CD8-positive, alpha-beta memory T cell (primary cell): Measurements from ENCODE around the gene NES. TPM values are rescaled to one million over a fixed set of nuclear protein-coding genes. Genes with fewer than 3 reads are reported as not detected.

Experiments
- CTCF ChIA-PET: fragments of 350-600 bp; sonication (Branson Sonifier 250); formaldehyde crosslinking; loops from one replicate; lab custom pipeline; 2021; ENCODE audit warnings: antibody characterized with exemption; lab: Charles Lee
- POLR2A ChIA-PET: fragments of 350-600 bp; sonication (Branson Sonifier 250); formaldehyde crosslinking; loops from one replicate; lab custom pipeline; 2021; ENCODE audit warnings: antibody characterized with exemption; lab: Charles Lee
- DNase-seq, 5 donors: peaks; one replicate each; pipeline versions ENCODE4 v3.0.0 to v3.0.0-alpha.2; 2020 to 2022; ENCODE audit warnings: mixed read lengths in 1 of 5
- H3K27ac ChIP-seq: one replicate; pipeline ENCODE4 v1.7.0; 2013; ENCODE audit warnings: low read depth, mild to moderate bottlenecking, low read length, moderate library complexity
- H3K27me3 ChIP-seq: 2 replicates; pipeline ENCODE4 v1.7.0; 2013; ENCODE audit warnings: low read length, mild to moderate bottlenecking; ENCODE audit not compliant: insufficient read depth, poor library complexity, severe bottlenecking
- H3K36me3 ChIP-seq: 2 replicates; pipeline ENCODE4 v1.7.0; 2013; ENCODE audit warnings: mild to moderate bottlenecking, low read length, moderate library complexity; ENCODE audit not compliant: insufficient read depth
- H3K4me1 ChIP-seq: 2 replicates; pipeline ENCODE4 v1.7.0; 2013; ENCODE audit warnings: mild to moderate bottlenecking, low read length, moderate library complexity; ENCODE audit not compliant: insufficient read depth
- H3K4me3 ChIP-seq: 2 replicates; pipeline ENCODE4 v1.7.0; 2013; ENCODE audit warnings: mild to moderate bottlenecking, low read length
- H3K9me3 ChIP-seq: 2 replicates; pipeline ENCODE4 v1.7.0; 2013; ENCODE audit warnings: mild to moderate bottlenecking, low read length
- H3K27ac Mint-ChIP-seq, 8 donors: one replicate each; pipeline ENCODE4 v1.8.0; 2020 to 2021; ENCODE audit warnings: mixed read lengths in 8 of 8, mild to moderate bottlenecking in 6 of 8, inconsistent platforms in 3 of 8, moderate library complexity in 3 of 8
- H3K27me3 Mint-ChIP-seq, 2 donors: one replicate each; pipeline ENCODE4 v1.8.0; 2020 to 2021; ENCODE audit warnings: mixed read lengths in 2 of 2, mild to moderate bottlenecking in 1 of 2, moderate library complexity in 1 of 2
- H3K36me3 Mint-ChIP-seq, 3 donors: one replicate each; pipeline ENCODE4 v1.8.0; 2020 to 2021; ENCODE audit warnings: mixed read lengths in 3 of 3, inconsistent platforms in 1 of 3, mild to moderate bottlenecking in 1 of 3
- H3K4me1 Mint-ChIP-seq, 3 donors: one replicate each; pipeline ENCODE4 v1.8.0; 2020 to 2021; ENCODE audit warnings: mixed read lengths in 3 of 3, inconsistent platforms in 1 of 3, mild to moderate bottlenecking in 1 of 3
- H3K4me3 Mint-ChIP-seq, 7 donors: one replicate each; pipeline ENCODE4 v1.8.0; 2020 to 2021; ENCODE audit warnings: mixed read lengths in 7 of 7, mild to moderate bottlenecking in 6 of 7, moderate library complexity in 4 of 7, inconsistent platforms in 2 of 7
- H3K9me3 Mint-ChIP-seq, 5 donors: one replicate each; pipeline ENCODE4 v1.8.0; 2020 to 2022; ENCODE audit warnings: mixed read lengths in 5 of 5, mild to moderate bottlenecking in 3 of 5, moderate library complexity in 2 of 5, inconsistent platforms in 1 of 5
- polyA plus RNA-seq: library from polyadenylated mRNA; unstranded; fragments of 300-500 nt; fragmentation: Illumina TruSeq; gene quantifications from one replicate; pipeline ENCODE4 v1.2.3, GENCODE V29; 2021
- total RNA-seq, 2 experiments: library from RNA; stranded (reverse); gene quantifications; one replicate each; pipeline ENCODE4 v1.2.3, GENCODE V29; 2021

The NES gene
- total and polyA plus RNA-seq, 3 experiments from 2014 or later = not detected

- Histone ChIP-seq H3K36me3 (no peaks in the 10 kb centered on the region), H3K27ac (no peak overlapping the region), H3K9me3 (no peaks in the 10 kb centered on the region), H3K27me3 (peaks cover 26% of the 10 kb centered on the region), H3K4me3 (no peak overlapping the region), H3K4me1 (peaks cover 58% of the 10 kb centered on the region)
- ChIA-PET POLR2A (interaction anchor here (0.9 kb wide), 1 partner anchor 67 kb away, joined by 3 read pairs; the partner anchor contains the start of gene NAXE), CTCF (interaction anchor here (0.9 to 7.6 kb wide), 10 partner anchors 9 to 272 kb away, joined by 3 to 93 read pairs (median 4); partner anchors contain the start of genes BCAN and CRABP2)
- DNase-seq = no peak
- Mint-ChIP-seq H3K27ac (no peak overlapping the region), H3K4me3 (peak overlapping the region in 3 of 7 donors; percentile 17 to 87 (median 58)), H3K27me3 (peaks cover 26 to 40% of the 10 kb centered on the region in 2 donors), H3K4me1 (peaks cover 35 to 60% (median 44%) of the 10 kb centered on the region in 3 donors), H3K36me3 (peaks cover 0 to 4% (median 0%) of the 10 kb centered on the region in 3 donors), H3K9me3 (no peaks in the 10 kb centered on the region)
Measured at GRCh38 chr1:156658496-156658895, 18.7 kb downstream of the NES start.

- peak overlapping the region; percentile 28 to 92 (median 80) for H3K4me3 Mint-ChIP-seq
- Histone ChIP-seq H3K27ac (peak overlapping the region; percentile 14), H3K4me3 (peak overlapping the region; percentile 61), H3K27me3 (peaks cover 26% of the 10 kb centered on the region), H3K4me1 (peaks cover 58% of the 10 kb centered on the region), H3K9me3 (no peaks in the 10 kb centered on the region), H3K36me3 (no peaks in the 10 kb centered on the region)
- H3K4me1 Mint-ChIP-seq = peaks cover 35 to 60% (median 44%) of the 10 kb centered on the region in 3 donors
- ChIA-PET POLR2A (interaction anchor here (0.9 kb wide), 1 partner anchor 67 kb away, joined by 3 read pairs; the partner anchor contains the start of gene NAXE), CTCF (interaction anchor here (0.9 to 7.6 kb wide), 11 partner anchors 9 to 272 kb away, joined by 3 to 93 read pairs (median 4); partner anchors contain the start of genes BCAN, CRABP2 and NES)
- DNase-seq = peak in 1 of 5 donors; percentile 41
- H3K27me3 Mint-ChIP-seq = peaks cover 32 to 47% of the 10 kb centered on the region in 2 donors
- H3K9me3 Mint-ChIP-seq = no peaks in the 10 kb centered on the region
- peaks cover 0 to 8% (median 2%) of the 10 kb centered on the region in 3 donors for H3K36me3 Mint-ChIP-seq
- H3K27ac Mint-ChIP-seq = peak overlapping the region in 6 of 8 donors; percentile 28 to 95 (median 71)
Measured at GRCh38 chr1:156657741-156658319, 19.4 kb downstream of the NES start.

GRCh38 chr1:156656806-156657740 lies 20.1 kb downstream of the NES start:
- Histone ChIP-seq H3K36me3 (no peaks in the 10 kb centered on the region), H3K4me3 (peak overlapping the region; percentile 61), H3K4me1 (peaks cover 56% of the 10 kb centered on the region), H3K27ac (peak overlapping the region; percentile 14), H3K27me3 (peaks cover 31% of the 10 kb centered on the region), H3K9me3 (no peaks in the 10 kb centered on the region)
- ChIA-PET POLR2A (interaction anchor here (0.9 kb wide), 1 partner anchor 66 kb away, joined by 3 read pairs; the partner anchor contains the start of gene NAXE), CTCF (interaction anchor here (0.9 to 7.6 kb wide), 11 partner anchors 8 to 271 kb away, joined by 3 to 93 read pairs (median 4); partner anchors contain the start of genes BCAN, CRABP2 and NES)
- DNase-seq = peak; percentile 59 to 75 (median 67)
- Mint-ChIP-seq H3K36me3 (peaks cover 0 to 8% (median 2%) of the 10 kb centered on the region in 3 donors), H3K9me3 (no peaks in the 10 kb centered on the region), H3K4me3 (peak overlapping the region; percentile 28 to 92 (median 80)), H3K27me3 (peaks cover 35 to 53% of the 10 kb centered on the region in 2 donors), H3K27ac (peak overlapping the region in 5 of 8 donors; percentile 28 to 83 (median 70)), H3K4me1 (peaks cover 35 to 58% (median 43%) of the 10 kb centered on the region in 3 donors)

GRCh38 chr1:156655904-156656516 lies 21.2 kb downstream of the NES start:
- peak in 1 of 5 donors; percentile 42 for DNase-seq
- Histone ChIP-seq H3K4me3 (no peak overlapping the region), H3K27me3 (peaks cover 34% of the 10 kb centered on the region), H3K36me3 (no peaks in the 10 kb centered on the region), H3K4me1 (peaks cover 45% of the 10 kb centered on the region), H3K9me3 (no peaks in the 10 kb centered on the region), H3K27ac (no peak overlapping the region)
- Mint-ChIP-seq H3K27me3 (peaks cover 41 to 61% of the 10 kb centered on the region in 2 donors), H3K27ac (peak overlapping the region in 2 of 8 donors; percentile 37 to 83), H3K36me3 (peaks cover 0 to 8% (median 2%) of the 10 kb centered on the region in 3 donors), H3K4me1 (peaks cover 28 to 48% (median 36%) of the 10 kb centered on the region in 3 donors), H3K9me3 (no peaks in the 10 kb centered on the region), H3K4me3 (peak overlapping the region in 4 of 7 donors; percentile 20 to 80 (median 79))
- ChIA-PET CTCF (interaction anchor here (1.1 to 7.6 kb wide), 3 partner anchors 30 to 290 kb away, joined by 3 to 93 read pairs (median 3); no protein-coding TSS in a partner anchor), POLR2A (no interaction called here)

GRCh38 chr1:156655151-156655903 lies 21.9 kb downstream of the NES start:
- Histone ChIP-seq H3K9me3 (no peaks in the 10 kb centered on the region), H3K27me3 (peaks cover 34% of the 10 kb centered on the region), H3K36me3 (no peaks in the 10 kb centered on the region), H3K27ac (no peak overlapping the region), H3K4me1 (peaks cover 38% of the 10 kb centered on the region), H3K4me3 (no peak overlapping the region)
- Mint-ChIP-seq H3K36me3 (peaks cover 0 to 8% (median 2%) of the 10 kb centered on the region in 3 donors), H3K4me3 (peak overlapping the region in 1 of 7 donors; percentile 65), H3K9me3 (no peaks in the 10 kb centered on the region), H3K4me1 (peaks cover 23 to 41% (median 29%) of the 10 kb centered on the region in 3 donors), H3K27me3 (peaks cover 43 to 66% of the 10 kb centered on the region in 2 donors), H3K27ac (peak overlapping the region in 2 of 8 donors; percentile 15 to 37)
- ChIA-PET CTCF (interaction anchor here (1.1 to 7.6 kb wide), 3 partner anchors 30 to 289 kb away, joined by 3 to 93 read pairs (median 3); no protein-coding TSS in a partner anchor), POLR2A (no interaction called here)
- peak in 1 of 5 donors; percentile 27 for DNase-seq

- peaks cover 17 to 35% (median 24%) of the 10 kb centered on the region in 3 donors for H3K4me1 Mint-ChIP-seq
Measured at GRCh38 chr1:156654700-156655099, 22.5 kb downstream of the NES start.

More at GRCh38 chr1:156654700-156655099, 22.5 kb downstream of the NES start:
- Mint-ChIP-seq H3K9me3 (no peaks in the 10 kb centered on the region), H3K27ac (no peak overlapping the region), H3K36me3 (peaks cover 0 to 8% (median 2%) of the 10 kb centered on the region in 3 donors), H3K27me3 (peaks cover 45 to 72% of the 10 kb centered on the region in 2 donors), H3K4me3 (no peak overlapping the region)
- Histone ChIP-seq H3K9me3 (no peaks in the 10 kb centered on the region), H3K27ac (no peak overlapping the region), H3K4me3 (no peak overlapping the region), H3K27me3 (peaks cover 34% of the 10 kb centered on the region), H3K36me3 (no peaks in the 10 kb centered on the region), H3K4me1 (peaks cover 33% of the 10 kb centered on the region)
- no peak for DNase-seq
- POLR2A ChIA-PET = no interaction called here
- CTCF ChIA-PET = interaction anchor here (1.3 to 7.6 kb wide), 2 partner anchors 29 to 72 kb away, joined by 3 to 93 read pairs; no protein-coding TSS in a partner anchor
